CD4-positive, alpha-beta memory T cell (primary cell): ENCODE data around the gene ITIH3. TPM values are rescaled to one million over a fixed set of nuclear protein-coding genes. Genes with fewer than 3 reads are reported as not detected.

Experiments
- CTCF ChIA-PET: fragments of 350-600 bp; sonication (Branson Sonifier 250); formaldehyde crosslinking; loops from one replicate; lab custom pipeline; 2021; ENCODE audit warnings: inconsistent platforms; ENCODE audit not compliant: partially characterized antibody; lab: Charles Lee
- POLR2A ChIA-PET: fragments of 350-600 bp; sonication (Branson Sonifier 250); formaldehyde crosslinking; loops from one replicate; lab custom pipeline; 2021; ENCODE audit not compliant: partially characterized antibody; lab: Charles Lee
- DNase-seq, 5 donors: peaks; one replicate each; pipeline versions ENCODE4 v3.0.0 to v3.0.0-alpha.2; 2020 to 2022; ENCODE audit warnings: mixed read lengths in 1 of 5
- H3K27ac ChIP-seq: one replicate; pipeline ENCODE4 v1.7.0; 2013; ENCODE audit warnings: low read depth, low read length
- H3K27me3 ChIP-seq: 2 replicates; pipeline ENCODE4 v1.7.0; 2013; ENCODE audit warnings: mild to moderate bottlenecking, low read length, moderate library complexity; ENCODE audit not compliant: insufficient read depth
- H3K36me3 ChIP-seq: 2 replicates; pipeline ENCODE4 v1.7.0; 2013; ENCODE audit warnings: mild to moderate bottlenecking, low read length, moderate library complexity; ENCODE audit not compliant: insufficient read depth
- H3K4me1 ChIP-seq: 2 replicates; pipeline ENCODE4 v1.7.0; 2013; ENCODE audit warnings: mild to moderate bottlenecking, low read length, moderate library complexity; ENCODE audit not compliant: insufficient read depth
- H3K4me3 ChIP-seq, 2 donors: one replicate each; pipeline ENCODE4 v1.7.0; 2013; ENCODE audit warnings: low read length in 2 of 2, mild to moderate bottlenecking in 1 of 2
- H3K9me3 ChIP-seq, 2 donors: one replicate each; pipeline ENCODE4 v1.7.0; 2013; ENCODE audit warnings: low read length in 2 of 2, control low read depth in 1 of 2; ENCODE audit not compliant: control insufficient read depth in 1 of 2
- H3K27ac Mint-ChIP-seq, 7 donors: one replicate each; pipeline ENCODE4 v1.8.0; 2020 to 2021; ENCODE audit warnings: mixed read lengths in 7 of 7, mild to moderate bottlenecking in 6 of 7, inconsistent platforms in 3 of 7, moderate library complexity in 3 of 7
- H3K27me3 Mint-ChIP-seq, 2 donors: one replicate each; pipeline ENCODE4 v1.8.0; 2020 to 2021; ENCODE audit warnings: mixed read lengths in 2 of 2
- H3K36me3 Mint-ChIP-seq, 2 donors: one replicate each; pipeline ENCODE4 v1.8.0; 2020 to 2021; ENCODE audit warnings: mixed read lengths in 2 of 2, inconsistent platforms in 1 of 2, mild to moderate bottlenecking in 1 of 2
- H3K4me1 Mint-ChIP-seq, 4 donors: one replicate each; pipeline ENCODE4 v1.8.0; 2020 to 2021; ENCODE audit warnings: mixed read lengths in 4 of 4, mild to moderate bottlenecking in 1 of 4
- H3K4me3 Mint-ChIP-seq, 8 donors: one replicate each; pipeline ENCODE4 v1.8.0; 2020 to 2021; ENCODE audit warnings: mixed read lengths in 8 of 8, mild to moderate bottlenecking in 7 of 8, moderate library complexity in 6 of 8, inconsistent platforms in 3 of 8
- H3K9me3 Mint-ChIP-seq, 8 donors: one replicate each; pipeline ENCODE4 v1.8.0; 2020 to 2021; ENCODE audit warnings: mixed read lengths in 8 of 8, mild to moderate bottlenecking in 5 of 8, inconsistent platforms in 3 of 8, moderate library complexity in 1 of 8
- intact Hi-C: fragments of 100-400 bp; cut with micrococcal nuclease; formaldehyde crosslinking; loops from one replicate; pipeline ENCODE4 v1.15.1; 2023
- polyA plus RNA-seq, 2 donors: library from polyadenylated mRNA; unstranded; fragments of 300-500 nt; fragmentation: Illumina TruSeq; gene quantifications; one replicate each; pipeline ENCODE4 v1.2.3, GENCODE V29; 2021
- total RNA-seq, 2 experiments: library from RNA; stranded (reverse); gene quantifications; one replicate each; pipeline ENCODE4 v1.2.3, GENCODE V29; 2021

Gene ITIH3
- total and polyA plus RNA-seq, 4 experiments from 2014 or later, result not detected

GRCh38 chr3:52817860-52818259 lies 23.3 kb downstream of the ITIH3 start:
- no peak overlapping the region for H3K4me3 Mint-ChIP-seq
- ChIA-PET CTCF (no interaction called here), POLR2A (no interaction called here)
- no peak overlapping the region for H3K27ac Mint-ChIP-seq
- H3K27ac ChIP-seq, result no peak overlapping the region
- intact Hi-C loops, result no loop called here
- H3K4me1 Mint-ChIP-seq, result no peaks in the 10 kb centered on the region
- H3K4me1 ChIP-seq, result no peaks in the 10 kb centered on the region
- no peaks in the 10 kb centered on the region for H3K36me3 Mint-ChIP-seq
- no peaks in the 10 kb centered on the region for H3K36me3 ChIP-seq
- H3K4me3 ChIP-seq, result no peak overlapping the region
- no peak for DNase-seq
- H3K9me3 ChIP-seq, result no peaks in the 10 kb centered on the region
- H3K9me3 Mint-ChIP-seq, result no peaks in the 10 kb centered on the region
- H3K27me3 Mint-ChIP-seq, result no peaks in the 10 kb centered on the region
- H3K27me3 ChIP-seq, result no peaks in the 10 kb centered on the region

- Histone ChIP-seq H3K36me3 (no peaks in the 10 kb centered on the region), H3K4me3 (no peak overlapping the region), H3K9me3 (no peaks in the 10 kb centered on the region), H3K27me3 (no peaks in the 10 kb centered on the region), H3K4me1 (no peaks in the 10 kb centered on the region), H3K27ac (no peak overlapping the region)
- H3K36me3 Mint-ChIP-seq, result peaks cover 0 to 3% of the 10 kb centered on the region in 2 donors
- no peak overlapping the region for H3K4me3 Mint-ChIP-seq
- H3K27me3 Mint-ChIP-seq, result no peaks in the 10 kb centered on the region
- ChIA-PET CTCF (interaction anchor here (1.1 kb wide), 1 partner anchor 10 kb away, joined by 3 read pairs; no protein-coding TSS in a partner anchor), POLR2A (no interaction called here)
- no peaks in the 10 kb centered on the region for H3K4me1 Mint-ChIP-seq
- no peaks in the 10 kb centered on the region for H3K9me3 Mint-ChIP-seq
- no peak for DNase-seq
- intact Hi-C loops, result no loop called here
- peak overlapping the region in 1 of 7 donors; percentile 76 for H3K27ac Mint-ChIP-seq
These were observed 25.3 kb downstream of the ITIH3 start for GRCh38 chr3:52819936-52820335.

GRCh38 chr3:52820736-52821135 lies 26.1 kb downstream of the ITIH3 start:
- Mint-ChIP-seq H3K27ac (peak overlapping the region in 1 of 7 donors; percentile 50), H3K4me3 (no peak overlapping the region), H3K4me1 (no peaks in the 10 kb centered on the region), H3K36me3 (peaks cover 0 to 4% of the 10 kb centered on the region in 2 donors), H3K27me3 (no peaks in the 10 kb centered on the region), H3K9me3 (no peaks in the 10 kb centered on the region)
- no peaks in the 10 kb centered on the region for H3K9me3 ChIP-seq
- no peaks in the 10 kb centered on the region for H3K36me3 ChIP-seq
- peak in 1 of 5 donors; percentile 12 for DNase-seq
- no peak overlapping the region for H3K27ac ChIP-seq
- no peaks in the 10 kb centered on the region for H3K27me3 ChIP-seq
- H3K4me3 ChIP-seq, result no peak overlapping the region
- intact Hi-C loops, result no loop called here
- POLR2A ChIA-PET, result no interaction called here
- H3K4me1 ChIP-seq, result no peaks in the 10 kb centered on the region
- CTCF ChIA-PET, result interaction anchor here (1.1 to 1.3 kb wide), 2 partner anchors 11 to 393 kb away, joined by 3 read pairs; no protein-coding TSS in a partner anchor

DNA sequence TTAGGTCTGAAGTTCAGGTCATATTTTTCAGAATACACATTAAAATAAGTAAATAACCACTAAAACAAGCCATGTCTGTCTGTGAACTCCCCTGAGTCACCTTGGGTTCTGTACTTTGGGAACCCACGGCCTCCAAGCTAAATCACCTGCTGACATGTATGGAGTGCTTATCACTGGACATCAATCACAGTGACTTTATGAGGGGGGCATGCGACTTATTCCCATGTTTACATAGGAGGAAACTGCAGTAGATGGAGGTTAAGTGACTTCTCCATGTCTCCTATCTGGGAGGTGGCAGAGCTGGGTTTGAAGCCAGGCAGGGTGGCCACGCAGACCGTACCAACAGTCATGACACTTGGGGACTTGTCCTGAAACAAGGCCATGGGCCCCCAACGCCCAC lies 27.8 kb downstream of the ITIH3 start:
- Histone ChIP-seq H3K9me3 (no peaks in the 10 kb centered on the region), H3K36me3 (no peaks in the 10 kb centered on the region), H3K27ac (no peak overlapping the region), H3K4me3 (no peak overlapping the region), H3K27me3 (no peaks in the 10 kb centered on the region), H3K4me1 (no peaks in the 10 kb centered on the region)
- H3K4me1 Mint-ChIP-seq, result no peaks in the 10 kb centered on the region
- H3K27me3 Mint-ChIP-seq, result no peaks in the 10 kb centered on the region
- intact Hi-C loops, result no loop called here
- CTCF ChIA-PET, result no interaction called here
- POLR2A ChIA-PET, result no interaction called here
- H3K4me3 Mint-ChIP-seq, result no peak overlapping the region
- peaks cover 0 to 4% of the 10 kb centered on the region in 2 donors for H3K36me3 Mint-ChIP-seq
- no peak overlapping the region for H3K27ac Mint-ChIP-seq
- no peak for DNase-seq
- no peaks in the 10 kb centered on the region for H3K9me3 Mint-ChIP-seq

DNA sequence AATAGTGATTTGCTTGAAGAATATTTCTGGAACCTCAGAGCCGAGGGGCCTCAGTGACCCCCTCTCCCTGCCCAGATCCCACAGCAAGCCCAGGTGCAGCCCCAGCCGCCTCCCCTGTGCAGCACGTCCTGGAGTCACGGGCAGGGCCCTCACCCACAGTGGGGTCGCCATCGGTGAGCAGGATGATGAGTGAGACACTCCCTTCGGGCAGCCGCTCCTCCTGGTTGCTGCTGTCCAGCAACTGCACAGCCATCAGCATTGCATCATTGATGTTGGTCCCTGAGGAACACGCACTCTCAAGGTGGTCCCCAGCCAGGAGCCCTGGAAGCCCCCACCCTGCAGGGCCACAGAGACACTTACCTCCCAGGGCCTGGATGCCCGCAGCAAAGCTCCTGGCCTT lies 29.4 kb downstream of the ITIH3 start:
- no peaks in the 10 kb centered on the region for H3K4me1 Mint-ChIP-seq
- Histone ChIP-seq H3K27me3 (no peaks in the 10 kb centered on the region), H3K36me3 (no peaks in the 10 kb centered on the region), H3K4me1 (no peaks in the 10 kb centered on the region), H3K27ac (no peak overlapping the region), H3K4me3 (no peak overlapping the region), H3K9me3 (no peaks in the 10 kb centered on the region)
- no peak overlapping the region for H3K27ac Mint-ChIP-seq
- DNase-seq, result no peak
- no peak overlapping the region for H3K4me3 Mint-ChIP-seq
- H3K27me3 Mint-ChIP-seq, result no peaks in the 10 kb centered on the region
- intact Hi-C loops, result no loop called here
- CTCF ChIA-PET, result no interaction called here
- POLR2A ChIA-PET, result no interaction called here
- peaks cover 0 to 4% of the 10 kb centered on the region in 2 donors for H3K36me3 Mint-ChIP-seq
- H3K9me3 Mint-ChIP-seq, result no peaks in the 10 kb centered on the region

GRCh38 chr3:52827441-52827840 lies 32.8 kb downstream of the ITIH3 start:
- Histone ChIP-seq H3K4me3 (no peak overlapping the region), H3K4me1 (no peaks in the 10 kb centered on the region), H3K27ac (no peak overlapping the region), H3K27me3 (no peaks in the 10 kb centered on the region), H3K9me3 (no peaks in the 10 kb centered on the region), H3K36me3 (no peaks in the 10 kb centered on the region)
- H3K9me3 Mint-ChIP-seq, result no peaks in the 10 kb centered on the region
- H3K4me3 Mint-ChIP-seq, result no peak overlapping the region
- intact Hi-C loops, result no loop called here
- H3K27me3 Mint-ChIP-seq, result no peaks in the 10 kb centered on the region
- H3K27ac Mint-ChIP-seq, result no peak overlapping the region
- POLR2A ChIA-PET, result no interaction called here
- peaks cover 0 to 8% of the 10 kb centered on the region in 2 donors for H3K36me3 Mint-ChIP-seq
- no peaks in the 10 kb centered on the region for H3K4me1 Mint-ChIP-seq
- no peak for DNase-seq
- CTCF ChIA-PET, result no interaction called here

DNA sequence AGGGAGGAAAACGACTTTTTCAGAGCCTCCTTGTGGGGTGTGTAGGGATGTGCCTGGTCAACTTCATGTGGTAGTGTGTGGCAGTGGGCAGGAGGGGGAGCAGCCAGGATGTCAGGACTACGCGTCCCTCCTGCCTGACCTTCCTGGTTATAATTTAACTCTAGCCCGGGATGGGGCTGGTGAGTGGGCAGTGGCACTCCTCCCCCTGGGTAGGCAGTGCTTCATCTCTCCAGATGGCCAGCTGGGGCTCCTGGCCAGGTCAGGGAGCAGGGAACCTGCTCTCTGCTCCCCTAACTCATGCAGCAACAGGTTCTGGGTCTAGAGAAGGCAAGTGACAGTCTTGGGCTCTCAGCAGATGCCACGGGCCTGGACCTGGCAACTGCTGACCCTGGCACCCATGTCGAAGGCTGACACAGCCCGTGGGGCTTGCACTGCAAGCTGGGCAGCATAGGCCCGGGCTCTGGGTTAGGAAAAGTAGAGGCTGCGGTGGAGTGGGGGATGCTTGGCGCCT lies 33.3 kb downstream of the ITIH3 start:
- Histone ChIP-seq H3K27me3 (no peaks in the 10 kb centered on the region), H3K27ac (no peak overlapping the region), H3K36me3 (no peaks in the 10 kb centered on the region), H3K4me3 (no peak overlapping the region), H3K4me1 (no peaks in the 10 kb centered on the region), H3K9me3 (no peaks in the 10 kb centered on the region)
- ChIA-PET CTCF (interaction anchor here (1.2 kb wide), 1 partner anchor 10 kb away, joined by 3 read pairs; no protein-coding TSS in a partner anchor), POLR2A (no interaction called here)
- Mint-ChIP-seq H3K36me3 (peaks cover 0 to 8% of the 10 kb centered on the region in 2 donors), H3K4me3 (no peak overlapping the region), H3K4me1 (no peaks in the 10 kb centered on the region), H3K27me3 (no peaks in the 10 kb centered on the region), H3K9me3 (no peaks in the 10 kb centered on the region), H3K27ac (no peak overlapping the region)
- DNase-seq, result no peak
- intact Hi-C loops, result no loop called here
